Fibroblast of lung (primary cell): ENCODE results near the gene PPP2R2D. TPM values are rescaled to one million over a fixed set of nuclear protein-coding genes. Genes with fewer than 3 reads are reported as not detected.

Experiments used
- DNase-seq, 2 donors: peaks; one replicate each; pipeline versions ENCODE4 v3.0.0 to v3.0.0-alpha.2; 2010; ENCODE audit warnings: low read depth in 2 of 2
- H2AFZ ChIP-seq: 2 replicates; pipeline ENCODE4 v1.5.1; 2012; ENCODE audit warnings: low read length, control low read depth, inconsistent platforms
- H3K27ac ChIP-seq: 2 replicates; pipeline ENCODE4 v1.5.1; 2011; ENCODE audit warnings: low read length, control low read depth; ENCODE audit not compliant: insufficient read depth
- H3K27me3 ChIP-seq: 2 replicates; pipeline ENCODE4 v1.5.1; 2011; ENCODE audit warnings: mild to moderate bottlenecking, low read length; ENCODE audit not compliant: control insufficient read depth, insufficient read depth
- H3K36me3 ChIP-seq: 2 replicates; pipeline ENCODE4 v1.5.1; 2011; ENCODE audit warnings: low read length; ENCODE audit not compliant: control insufficient read depth, insufficient read depth
- H3K4me1 ChIP-seq: 2 replicates; pipeline ENCODE4 v1.5.1; 2011; ENCODE audit warnings: low read length; ENCODE audit not compliant: control insufficient read depth, insufficient read depth; ENCODE audit errors: extremely low read depth
- H3K4me2 ChIP-seq: 2 replicates; pipeline ENCODE4 v1.5.1; 2011; ENCODE audit warnings: low read length, control low read depth; ENCODE audit not compliant: insufficient read depth; ENCODE audit errors: extremely low read depth
- H3K4me3 ChIP-seq, 4 experiments: fragments of 200-600 bp in 1 of 4; sonication (generic) in 1 of 4; replicated peaks in 1 of 4; 2 replicates each; pipeline ENCODE4 v1.5.1; 2011 to 2016; ENCODE audit warnings: low read length in 4 of 4, low read depth in 3 of 4, mild to moderate bottlenecking in 3 of 4, control low read depth in 2 of 4, inconsistent platforms in 1 of 4, mixed read lengths in 1 of 4; ENCODE audit not compliant: insufficient read depth in 1 of 4; ENCODE audit errors: control extremely low read depth in 1 of 4
- H3K79me2 ChIP-seq: 2 replicates; pipeline ENCODE4 v1.5.1; 2012; ENCODE audit warnings: mild to moderate bottlenecking, low read length, inconsistent platforms; ENCODE audit not compliant: control insufficient read depth, insufficient read depth
- H3K9ac ChIP-seq: 2 replicates; pipeline ENCODE4 v1.5.1; 2011; ENCODE audit warnings: mild to moderate bottlenecking, low read length, control low read depth; ENCODE audit not compliant: insufficient read depth
- H3K9me3 ChIP-seq: 2 replicates; pipeline ENCODE4 v1.5.1; 2012; ENCODE audit warnings: low read depth, low read length; ENCODE audit not compliant: control insufficient read depth, insufficient read depth
- H4K20me1 ChIP-seq: 2 replicates; pipeline ENCODE4 v1.5.1; 2011; ENCODE audit warnings: low read length; ENCODE audit not compliant: control insufficient read depth, insufficient read depth; ENCODE audit errors: extremely low read depth
- CTCF ChIP-seq, 2 donors: IDR thresholded peaks in 1 of 2; conservative IDR thresholded peaks in 1 of 2; 1 replicate in 1 of 2; 2 replicates in 1 of 2; pipeline ENCODE4 v1.5.1; 2011 to 2012; ENCODE audit warnings: low read length in 2 of 2, control low read depth in 1 of 2, inconsistent platforms in 1 of 2, low read depth in 1 of 2, mild to moderate bottlenecking in 1 of 2
- EZH2 ChIP-seq: IDR thresholded peaks from 2 replicates; pipeline ENCODE4 v1.5.1; 2012; ENCODE audit warnings: low read length, control low read depth, mild to moderate bottlenecking; ENCODE audit errors: missing control alignments
- polyA plus RNA-seq, 2 donors: library from polyadenylated mRNA; depleted of rRNA in 1 of 2; stranded (reverse) in 1 of 2; unstranded in 1 of 2; fragments of >200 nt; gene quantifications; 2 replicates each; pipeline ENCODE4 v1.2.1, GENCODE V29; 2011 to 2012; ENCODE audit warnings: missing spikeins in 1 of 2
- total RNA-seq: library from RNA; depleted of rRNA; stranded (reverse); fragments of >200 nt; gene quantifications from 2 replicates; pipeline ENCODE4 v1.2.1, GENCODE V29; 2014

Gene PPP2R2D
- total and polyA plus RNA-seq, 2 donors (not counting 1 experiment from before 2014, with no cell fraction given), result 23.3 to 25.4 TPM

DNA sequence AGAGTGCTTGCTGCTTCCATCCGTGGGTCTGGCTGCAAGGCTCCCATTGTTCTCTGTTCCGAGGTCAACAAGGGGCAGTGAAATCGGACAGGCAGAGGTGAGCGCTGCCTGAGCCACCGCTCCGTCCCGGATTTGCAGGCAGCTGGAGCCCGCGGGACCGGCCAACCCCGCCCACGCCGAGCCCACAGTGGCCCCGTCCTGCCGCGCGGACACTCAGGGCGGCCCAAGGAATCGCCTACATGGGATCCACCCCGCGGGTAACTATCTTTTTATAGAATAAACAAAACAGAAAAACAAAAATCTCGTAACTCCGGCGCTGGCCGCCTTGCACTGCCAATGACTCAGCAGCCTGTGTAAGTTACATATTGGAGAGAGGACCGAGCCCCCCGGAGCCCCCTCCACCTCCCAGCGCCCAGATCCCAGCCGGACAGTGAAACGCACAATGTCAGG, 79.0 kb downstream of the PPP2R2D start:
- Histone ChIP-seq H4K20me1 (no peaks in the 10 kb centered on the region), H3K9me3 (no peaks in the 10 kb centered on the region), H3K4me1 (peaks cover 3% of the 10 kb centered on the region), H2AFZ (no peak overlapping the region), H3K4me2 (peak overlapping the region; percentile 77), H3K36me3 (no peaks in the 10 kb centered on the region), H3K4me3 (peak overlapping the region; percentile 40 to 94 (median 74)), H3K79me2 (peaks cover 65% of the 10 kb centered on the region), H3K9ac (peak overlapping the region; percentile 54), H3K27ac (peak overlapping the region; percentile 19), H3K27me3 (no peaks in the 10 kb centered on the region)
- TF ChIP-seq CTCF (conservative IDR thresholded peaks at IDR 0.05 in 1 of 2, IDR thresholded peaks at IDR 0.05 in 1 of 2; ENCODE audit: low read depth in 1 of 2, low read length in 2 of 2) (no peak), EZH2 (no peak)
- DNase-seq, result peak; percentile 26 to 46

DNA sequence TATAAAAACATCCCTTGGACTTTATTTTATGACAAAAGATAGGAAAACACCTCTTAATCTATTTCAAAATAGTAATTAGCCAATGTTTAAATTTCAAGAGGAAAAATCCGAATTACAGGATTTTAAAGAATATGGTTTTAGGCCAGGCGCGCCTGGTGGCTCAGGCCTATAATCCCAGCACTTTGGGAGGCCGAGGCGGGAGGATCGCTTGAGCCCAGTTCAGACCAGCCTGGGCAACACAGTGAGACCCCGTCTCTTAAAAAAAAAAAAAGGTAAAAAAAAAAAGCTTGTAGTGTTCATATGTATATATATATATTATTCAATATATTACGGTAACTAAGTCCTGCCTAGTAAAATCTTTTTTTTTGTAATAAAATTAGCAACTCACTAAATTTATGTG, 79.5 kb downstream of the PPP2R2D start:
- H3K9me3 ChIP-seq, result no peaks in the 10 kb centered on the region
- H3K27me3 ChIP-seq, result no peaks in the 10 kb centered on the region
- H4K20me1 ChIP-seq, result no peaks in the 10 kb centered on the region
- H2AFZ ChIP-seq, result no peak overlapping the region
- TF ChIP-seq EZH2 (no peak), CTCF (conservative IDR thresholded peaks at IDR 0.05 in 1 of 2, IDR thresholded peaks at IDR 0.05 in 1 of 2; ENCODE audit: low read depth in 1 of 2, low read length in 2 of 2) (no peak)
- peaks cover 60% of the 10 kb centered on the region for H3K79me2 ChIP-seq
- DNase-seq, result no peak
- H3K9ac ChIP-seq, result peak overlapping the region; percentile 54
- peak overlapping the region; percentile 91 for H3K4me2 ChIP-seq
- H3K36me3 ChIP-seq, result no peaks in the 10 kb centered on the region
- H3K27ac ChIP-seq, result peak overlapping the region; percentile 77
- H3K4me1 ChIP-seq, result peaks cover 3% of the 10 kb centered on the region
- H3K4me3 ChIP-seq, result peak overlapping the region; percentile 65 to 94 (median 76)

GRCh38 chr10:131980761-131981428, 80.1 kb downstream of the PPP2R2D start:
- peak overlapping the region; percentile 61 for H3K9ac ChIP-seq
- H3K79me2 ChIP-seq, result peaks cover 54% of the 10 kb centered on the region
- H3K27me3 ChIP-seq, result no peaks in the 10 kb centered on the region
- peak overlapping the region; percentile 77 for H3K27ac ChIP-seq
- H2AFZ ChIP-seq, result peak overlapping the region; percentile 19
- H3K4me3 ChIP-seq, result peak overlapping the region; percentile 65 to 94 (median 76)
- no peaks in the 10 kb centered on the region for H3K36me3 ChIP-seq
- TF ChIP-seq CTCF (conservative IDR thresholded peaks at IDR 0.05 in 1 of 2, IDR thresholded peaks at IDR 0.05 in 1 of 2; ENCODE audit: low read depth in 1 of 2, low read length in 2 of 2) (no peak), EZH2 (no peak)
- peaks cover 3% of the 10 kb centered on the region for H3K4me1 ChIP-seq
- no peaks in the 10 kb centered on the region for H3K9me3 ChIP-seq
- no peak for DNase-seq
- H3K4me2 ChIP-seq, result peak overlapping the region; percentile 91
- no peaks in the 10 kb centered on the region for H4K20me1 ChIP-seq
